Activated CD8-positive, alpha-beta memory T cell treated with anti-CD3 and anti-CD28 coated beads for 1 hour (primary cell): ENCODE measurements around the gene GNGT2.
"Not testable (repeated sequence)": the region's sequence is repeated elsewhere in the genome, so short reads cannot be mapped to it uniquely, and the experiment has no call there.

ENCODE experiments used
- DNase-seq, 2 donors: peaks; one replicate each; pipeline ENCODE4 v3.0.0-alpha.2; 2020; ENCODE audit warnings: low read depth in 1 of 2; ENCODE audit errors: extremely low read depth in 1 of 2

The GNGT2 gene

DNA sequence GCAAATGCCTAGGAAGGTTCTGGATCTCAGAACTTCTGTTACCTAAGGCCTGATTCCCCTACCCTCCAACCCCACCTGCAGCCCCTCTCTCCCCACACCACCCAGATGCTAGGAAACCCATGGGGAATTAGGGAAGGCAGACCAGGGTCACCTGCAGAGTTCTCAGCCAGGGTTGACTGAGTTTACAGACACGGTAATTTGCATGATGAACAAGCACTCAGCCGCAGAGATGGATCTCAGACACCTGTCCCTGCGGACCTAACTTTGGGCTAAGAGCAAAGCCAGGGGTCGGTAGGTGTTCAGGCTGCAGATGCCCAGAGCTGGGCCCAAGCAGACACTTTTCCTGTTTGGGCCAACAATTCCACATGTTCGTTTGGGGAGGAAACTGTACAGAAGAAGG, 3.0 kb upstream of the GNGT2 start:
- no peak for DNase-seq

DNA sequence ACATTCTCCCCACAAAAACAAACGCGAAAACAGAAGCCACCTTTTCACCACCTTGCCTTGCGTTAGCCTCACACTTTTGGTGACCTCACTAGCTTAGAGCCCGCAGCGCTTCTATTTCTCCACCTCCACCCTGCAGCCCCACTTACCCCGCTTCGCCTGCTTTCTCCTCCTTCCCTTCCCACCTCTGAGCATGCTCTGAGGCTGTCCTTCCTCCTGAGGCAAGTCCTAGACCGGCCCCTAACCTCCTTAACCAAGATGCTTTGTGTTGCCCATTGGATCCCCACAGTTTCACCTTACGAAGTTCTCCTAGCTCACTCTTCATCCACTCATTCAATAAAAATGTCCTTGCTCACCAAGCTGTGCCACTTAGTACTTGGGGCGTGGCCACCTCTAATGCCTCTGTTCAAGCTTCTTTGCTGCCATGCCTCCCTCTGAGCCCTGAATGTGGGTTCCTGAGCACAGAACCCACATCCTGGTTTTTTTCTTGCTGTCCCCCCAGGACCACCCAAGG, 1.3 kb downstream of the GNGT2 start:
- DNase-seq: no peak

DNA sequence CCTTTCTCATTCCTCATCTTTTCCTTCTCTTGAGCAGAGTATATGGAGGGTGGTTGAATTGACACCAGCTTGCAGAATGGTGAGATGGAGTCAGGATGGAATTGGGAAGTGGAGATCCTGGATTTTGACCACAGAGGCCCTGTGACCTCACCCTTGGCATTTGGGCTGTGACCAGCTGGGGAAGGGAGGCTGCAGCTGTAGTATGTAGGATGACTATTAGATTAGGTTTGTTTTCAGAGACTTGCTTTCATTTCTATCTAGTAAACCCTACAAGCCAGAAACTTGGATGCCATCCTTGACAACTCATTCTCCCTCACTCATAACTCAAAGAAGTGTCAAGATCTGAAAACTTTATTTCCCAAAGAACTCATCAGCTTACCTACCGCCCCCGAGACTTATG, 5.9 kb downstream of the GNGT2 start:
- DNase-seq: no peak

DNA sequence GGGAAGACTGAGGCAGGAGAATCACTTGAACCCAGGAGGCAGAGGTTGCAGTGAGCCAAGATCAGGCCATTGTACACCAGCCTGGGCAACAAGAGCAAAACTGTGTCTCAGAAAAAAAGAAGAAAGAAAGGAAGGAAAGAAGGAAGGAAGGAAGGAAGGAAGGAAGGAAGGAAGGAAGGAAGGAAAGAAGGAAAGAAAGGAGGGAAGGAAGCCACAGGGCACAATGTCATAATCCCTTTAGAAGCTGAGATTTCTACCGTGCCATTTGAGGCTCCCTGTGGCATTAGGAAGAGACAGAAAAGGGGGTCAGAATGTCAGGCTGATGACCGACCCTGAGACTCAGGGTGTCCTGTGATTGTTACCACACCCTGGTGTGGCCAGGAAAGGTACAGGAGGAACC, 6.6 kb downstream of the GNGT2 start:
- DNase-seq: no peak

DNA sequence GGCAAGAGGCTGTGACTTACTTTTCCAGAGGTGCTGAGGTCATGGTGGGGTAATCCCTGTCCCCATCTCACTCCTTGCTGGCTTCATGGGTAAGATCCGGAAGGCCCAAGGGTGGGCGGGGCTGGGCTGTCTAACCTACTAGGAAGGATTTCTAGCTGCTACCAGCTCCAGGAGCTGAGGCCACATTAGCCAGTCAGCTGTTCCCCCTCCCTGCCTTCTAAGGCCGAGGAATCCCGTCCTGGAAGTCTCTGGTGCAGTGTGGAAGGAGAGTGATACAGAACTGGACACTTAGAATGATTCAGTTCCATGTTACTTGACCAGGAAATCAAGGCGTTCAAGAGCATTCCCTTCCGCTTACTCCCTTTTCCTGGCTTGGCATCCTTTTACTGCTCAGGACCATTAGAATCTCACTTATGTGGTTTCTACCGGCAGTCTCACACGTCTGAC, 8.9 kb downstream of the GNGT2 start:
- no peak for DNase-seq

DNA sequence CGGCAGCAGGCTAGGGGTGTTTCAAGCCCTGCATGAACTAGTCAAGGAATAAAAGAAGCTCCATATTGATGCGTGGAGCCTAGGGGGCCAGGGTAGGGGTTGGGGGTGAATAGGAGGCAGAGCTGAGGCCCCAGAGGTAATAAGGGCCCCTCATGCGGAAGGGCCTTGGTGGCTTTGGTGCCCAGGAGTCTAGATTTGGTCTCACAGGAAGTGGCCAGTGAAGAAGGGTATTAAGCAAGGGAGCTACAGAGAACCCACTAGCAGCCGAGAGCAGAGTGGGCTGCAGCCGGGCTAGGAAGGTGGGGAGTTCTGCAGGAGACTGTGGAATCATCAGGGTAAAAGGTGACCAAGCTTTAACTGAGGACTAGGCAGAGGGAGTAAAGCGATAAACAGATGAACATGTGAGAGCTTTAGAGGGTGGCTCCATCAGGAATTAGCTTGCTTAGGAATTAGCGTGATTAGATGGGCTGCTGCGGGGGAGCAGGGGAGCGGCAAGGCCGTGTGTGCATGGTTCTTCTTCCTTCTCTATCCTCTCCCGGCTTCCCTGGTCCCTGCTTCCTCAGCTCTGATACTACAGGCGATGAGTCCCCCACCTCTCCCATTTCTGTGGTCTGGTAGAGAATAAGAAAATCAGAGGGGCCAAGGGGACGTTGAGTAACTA, 9.8 kb downstream of the GNGT2 start:
- no peak for DNase-seq

DNA sequence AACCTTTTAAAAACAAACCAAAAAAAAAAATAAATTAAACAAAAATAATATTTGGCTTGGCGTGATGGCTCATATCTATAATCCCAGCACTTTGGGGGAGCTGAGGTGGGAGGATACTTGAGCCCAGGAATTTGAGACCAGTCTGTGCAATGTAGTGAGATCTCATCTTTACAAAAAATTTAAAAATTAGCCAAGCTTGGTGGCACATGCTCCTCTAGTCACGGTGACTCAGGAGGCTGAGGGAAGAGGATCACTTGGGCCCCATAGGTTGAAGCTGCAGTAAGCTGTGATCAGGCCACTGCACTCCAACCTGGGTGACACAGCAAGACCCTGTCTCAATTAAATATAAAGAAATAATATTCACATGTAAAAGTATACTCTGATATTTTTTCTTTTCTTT, 12.2 kb downstream of the GNGT2 start:
- no peak for DNase-seq

DNA sequence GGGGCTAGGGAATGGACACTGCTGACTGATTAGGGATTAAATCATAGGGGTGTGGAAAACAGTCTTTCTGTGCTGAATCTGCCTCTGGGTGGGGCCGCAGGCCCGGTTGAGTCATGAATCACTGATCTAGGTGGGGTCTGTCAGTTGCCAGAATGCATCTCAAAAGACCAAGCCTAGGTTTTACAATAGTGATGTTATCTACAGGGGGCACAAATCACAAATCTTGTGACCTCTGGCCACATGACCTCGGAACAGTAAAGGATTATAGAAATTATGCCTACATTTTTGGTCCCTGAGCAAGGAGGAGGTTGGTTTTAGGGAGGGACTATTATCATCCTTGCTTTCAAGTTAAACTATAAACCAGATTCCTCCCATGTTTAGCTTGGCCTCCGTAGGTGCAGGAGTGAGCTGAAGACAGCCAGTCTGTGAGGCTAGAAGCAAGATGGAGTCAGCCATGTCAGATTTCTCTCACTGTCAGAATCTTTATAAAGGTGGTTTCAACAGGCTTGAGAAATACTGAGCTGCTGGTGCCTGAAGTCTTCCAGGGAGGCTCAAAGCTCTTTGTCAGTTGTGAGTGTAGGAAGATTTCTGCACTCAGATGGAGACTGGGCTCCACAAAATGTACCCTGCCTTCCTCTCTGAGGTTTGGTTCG, 12.9 kb downstream of the GNGT2 start:
- no peak for DNase-seq

DNA sequence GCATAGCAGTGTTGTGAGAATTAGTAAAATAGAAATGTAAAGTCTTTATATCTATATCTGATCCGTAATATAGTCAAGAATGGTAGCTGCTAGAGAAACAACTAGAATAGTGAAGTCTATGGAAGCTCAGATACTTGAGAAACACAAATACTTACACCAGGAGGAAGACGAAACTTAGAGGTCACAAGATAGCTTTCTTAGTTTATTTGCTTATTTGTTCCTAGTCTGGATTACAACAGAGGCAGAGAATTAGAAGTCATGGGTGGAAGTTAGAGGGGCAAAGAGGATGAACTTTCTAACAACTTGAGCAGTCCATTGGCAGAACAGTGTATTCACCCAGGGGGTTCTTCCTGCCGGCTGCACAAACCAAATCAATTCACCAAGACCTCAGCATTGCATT, 13.9 kb downstream of the GNGT2 start:
- DNase-seq: no peak

DNA sequence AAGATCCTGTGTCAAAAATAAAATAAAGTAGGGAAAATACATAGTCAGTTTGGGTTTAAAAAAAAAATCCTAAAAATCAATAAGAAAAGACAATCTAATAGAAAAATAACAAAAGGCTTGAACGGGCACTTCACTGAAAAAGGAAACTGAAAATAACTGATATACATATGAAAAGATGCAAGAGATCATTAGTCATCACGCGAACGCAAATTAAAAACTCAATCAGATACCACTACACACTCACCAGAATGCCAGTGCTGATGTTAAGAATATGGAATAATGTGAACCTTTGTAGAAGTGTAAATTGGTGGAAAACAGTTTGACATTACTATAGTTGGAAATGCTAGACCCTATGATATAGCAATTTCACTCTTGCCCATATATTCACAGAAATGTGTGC, 14.6 kb downstream of the GNGT2 start:
- DNase-seq: no peak

DNA sequence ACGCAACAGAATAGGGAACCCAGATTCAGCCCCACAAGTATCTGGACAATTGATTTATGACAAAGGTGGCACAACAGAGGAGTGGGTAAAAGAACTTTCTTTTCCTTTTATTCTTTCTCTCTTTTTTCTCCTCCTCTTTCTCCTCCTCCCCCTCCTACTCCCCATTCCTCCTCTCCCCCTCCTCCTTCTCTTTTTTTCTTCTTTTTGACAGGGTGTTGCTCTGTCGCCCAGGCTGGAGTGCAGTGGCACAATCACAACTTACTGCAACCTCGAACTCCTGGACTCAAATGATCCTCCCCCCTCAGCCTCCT, 16.1 kb downstream of the GNGT2 start:
- no peak for DNase-seq

DNA sequence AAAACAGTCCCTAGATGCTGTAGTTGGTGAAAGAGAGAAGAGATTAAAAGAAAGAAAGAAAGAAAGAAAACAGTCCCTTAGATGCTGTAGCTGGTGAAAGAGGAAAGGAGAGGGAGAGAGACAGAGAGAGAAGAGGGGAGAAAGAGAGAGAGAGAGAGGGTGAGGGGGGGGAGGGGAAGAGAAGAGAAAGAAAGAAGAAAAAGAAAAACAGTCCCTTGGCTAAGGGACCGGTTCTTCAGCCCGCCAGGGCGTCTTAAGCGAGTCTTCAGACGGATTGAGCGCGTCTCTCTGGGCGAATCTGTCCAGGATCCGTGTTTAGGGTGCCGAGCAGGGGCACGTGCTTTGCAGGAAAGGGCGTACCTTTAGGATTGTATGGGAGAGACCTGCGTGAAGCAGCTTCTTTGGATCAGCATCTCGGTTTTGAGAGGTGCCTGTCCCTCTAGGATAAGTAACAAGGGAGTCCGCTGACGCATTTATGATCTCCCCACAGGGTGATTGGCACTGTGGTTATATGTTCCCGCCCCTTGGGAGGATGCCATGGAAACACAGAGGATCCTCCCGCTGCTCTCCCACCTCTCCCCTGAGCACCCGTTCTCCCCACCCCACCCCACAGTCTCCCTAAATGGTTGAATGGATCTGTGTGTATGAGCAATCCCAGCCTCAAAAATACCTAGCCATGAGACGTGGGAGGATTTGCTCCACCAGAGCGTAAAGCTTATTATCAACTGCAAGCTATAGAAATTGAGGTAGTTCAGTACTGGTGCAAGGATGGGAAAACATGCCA, 16.7 kb downstream of the GNGT2 start:
- no peak for DNase-seq

DNA sequence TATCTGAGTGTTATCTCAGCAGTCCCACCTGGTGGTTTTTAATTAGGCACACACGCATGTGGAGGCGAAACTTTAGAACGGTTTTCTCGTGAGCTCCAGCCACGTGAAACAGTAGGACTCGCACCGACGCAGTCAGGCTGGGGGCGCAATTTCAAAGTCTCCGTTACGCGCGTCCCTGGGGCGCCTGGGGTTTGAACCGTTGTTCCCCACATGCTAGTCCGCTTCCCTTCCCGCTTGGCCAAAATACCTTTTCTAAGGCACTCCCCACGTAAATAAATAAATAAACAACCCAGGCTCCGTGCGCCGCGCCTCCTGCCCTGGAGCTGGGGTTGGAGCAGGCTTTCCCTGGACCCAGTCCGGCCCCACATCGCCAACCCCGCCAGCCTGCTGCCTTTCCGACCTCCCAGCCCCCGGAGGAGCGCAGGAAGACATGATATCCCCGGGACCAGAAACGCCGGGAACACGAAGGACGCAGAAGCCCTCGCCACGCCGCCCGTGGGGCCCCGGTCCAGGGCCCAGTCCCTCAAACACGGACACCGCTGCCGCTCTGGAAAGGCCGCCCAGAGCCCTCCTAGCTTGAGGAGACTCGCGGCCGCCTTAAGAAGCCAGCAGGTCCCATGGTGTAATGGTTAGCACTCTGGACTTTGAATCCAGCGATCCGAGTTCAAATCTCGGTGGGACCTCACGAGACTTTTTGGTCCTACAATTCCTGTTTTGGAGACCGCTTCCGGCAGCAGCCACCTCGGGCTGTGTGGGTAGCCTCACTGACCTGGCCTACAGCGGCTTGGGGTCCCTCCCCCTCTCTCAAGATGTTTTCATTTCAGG, 18.2 kb downstream of the GNGT2 start:
- peak; percentile 75 to 90 for DNase-seq

DNA sequence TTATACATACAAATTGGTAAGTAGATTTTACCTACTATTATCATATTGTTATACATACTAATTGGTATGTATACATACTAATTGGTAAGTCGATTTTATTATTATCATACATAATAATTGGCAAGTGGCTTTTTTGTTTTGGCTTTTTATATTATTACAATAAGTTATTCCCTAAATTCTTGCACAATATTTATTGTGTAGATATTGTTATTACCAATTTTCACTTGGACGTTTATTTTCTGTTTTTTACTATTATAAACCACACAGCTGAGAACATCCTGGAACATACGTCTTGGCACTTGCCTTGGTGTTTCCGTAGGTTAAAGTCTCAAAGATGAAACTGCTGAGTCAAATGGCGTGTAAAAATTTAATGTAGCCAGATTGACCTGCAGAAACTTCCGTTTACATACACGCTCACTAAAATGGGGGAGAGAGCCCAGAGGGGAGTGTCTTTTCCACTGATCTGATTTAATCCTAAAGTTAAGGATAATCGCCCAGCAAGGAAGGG, 18.9 kb downstream of the GNGT2 start:
- DNase-seq: no peak

DNA sequence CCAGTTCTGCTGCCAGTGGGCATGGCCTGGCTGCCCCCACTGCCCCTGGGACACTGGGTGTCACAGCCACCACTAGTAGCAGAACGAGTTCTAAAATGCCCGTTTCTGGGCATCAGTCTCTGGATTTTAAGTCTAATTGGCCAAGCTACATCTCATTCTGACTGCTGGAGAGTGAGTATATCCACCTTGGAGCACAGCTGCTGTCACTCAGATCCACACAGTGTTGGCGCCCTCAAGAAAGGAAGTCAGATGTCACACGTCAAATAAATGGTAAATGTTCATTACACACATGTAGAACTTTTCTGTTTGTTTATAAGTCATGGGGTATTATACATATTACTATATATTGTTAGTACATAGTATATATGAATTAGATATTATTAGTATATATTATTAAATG, 19.4 kb downstream of the GNGT2 start:
- DNase-seq: no peak

DNA sequence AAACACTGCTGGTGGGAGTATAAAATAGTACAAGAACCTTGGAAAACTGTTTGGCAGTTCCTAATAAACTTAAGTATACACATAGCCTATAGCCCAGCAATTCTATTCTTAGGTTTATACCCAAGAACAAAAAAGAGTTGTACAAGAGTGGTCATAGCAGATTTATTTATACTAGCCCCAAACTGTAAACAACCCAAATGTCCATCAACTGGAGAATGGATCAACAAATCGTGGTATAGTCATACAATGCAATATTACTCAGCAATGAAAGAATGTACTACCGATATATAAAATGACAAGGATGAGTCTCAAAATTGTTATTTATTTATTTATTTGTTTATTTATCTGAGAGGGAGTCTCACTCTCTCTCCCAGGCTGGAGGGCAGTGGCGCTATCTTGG, 23.1 kb downstream of the GNGT2 start:
- no peak for DNase-seq

DNA sequence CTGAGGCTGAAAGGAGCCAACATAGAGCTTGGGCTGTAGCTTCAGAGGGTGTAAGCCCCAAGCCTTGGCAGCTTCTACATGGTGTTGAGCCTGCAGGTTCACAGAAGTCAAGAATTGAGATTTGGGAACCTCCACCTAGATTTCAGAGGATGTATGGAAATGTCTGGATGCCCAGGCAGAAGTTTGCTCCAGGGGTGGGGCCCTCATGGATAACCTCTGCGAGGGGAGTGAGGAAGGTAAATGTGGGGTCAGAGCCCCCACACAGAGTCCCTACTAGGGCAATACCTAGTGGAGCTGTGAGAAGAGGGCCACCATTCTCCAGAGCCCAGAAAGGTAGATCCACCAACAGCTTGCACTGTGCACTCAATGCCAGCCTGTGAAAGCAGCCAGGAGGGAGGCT, 25.0 kb downstream of the GNGT2 start:
- DNase-seq: not testable (repeated sequence)

DNA sequence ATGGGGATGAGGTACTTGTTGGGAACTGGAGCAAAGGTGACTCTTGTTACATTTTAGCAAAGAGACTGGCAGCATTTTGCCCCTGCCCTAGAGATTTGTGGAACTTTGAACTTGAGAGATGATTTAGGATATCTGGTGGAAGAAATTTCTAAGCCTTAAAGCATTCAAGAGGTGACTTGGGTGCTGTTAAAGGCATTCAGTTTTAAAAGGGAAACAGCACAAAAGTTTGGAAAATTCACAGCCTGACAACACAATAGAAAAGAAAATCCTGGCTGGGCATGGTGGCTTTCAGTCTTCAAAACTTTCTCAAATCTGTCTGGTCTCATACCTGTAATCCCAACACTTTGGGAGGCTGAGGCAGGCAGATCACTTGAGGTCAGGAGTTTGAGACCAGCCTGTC, 25.9 kb downstream of the GNGT2 start:
- not testable (repeated sequence) for DNase-seq

DNA sequence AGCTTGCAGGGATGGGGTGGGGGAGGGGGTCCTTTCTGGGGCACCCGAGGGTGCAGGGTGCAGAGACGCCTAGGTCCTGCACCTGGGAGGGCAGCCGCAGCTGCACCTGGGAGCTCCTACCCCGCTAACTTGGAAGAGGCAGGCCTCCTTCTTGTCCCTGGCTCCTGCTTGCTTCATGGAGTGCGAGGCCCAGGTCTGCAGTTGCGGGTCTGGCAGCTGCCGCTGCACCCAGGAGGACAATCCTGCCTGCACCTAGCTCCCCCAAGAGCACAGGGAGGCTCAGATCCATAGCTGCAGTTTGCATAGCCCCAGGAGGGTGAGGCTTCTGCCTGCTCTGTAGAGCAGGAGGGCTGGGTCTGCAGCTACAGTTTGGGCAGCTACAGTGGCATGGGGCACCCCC, 26.6 kb downstream of the GNGT2 start:
- DNase-seq: no peak

DNA sequence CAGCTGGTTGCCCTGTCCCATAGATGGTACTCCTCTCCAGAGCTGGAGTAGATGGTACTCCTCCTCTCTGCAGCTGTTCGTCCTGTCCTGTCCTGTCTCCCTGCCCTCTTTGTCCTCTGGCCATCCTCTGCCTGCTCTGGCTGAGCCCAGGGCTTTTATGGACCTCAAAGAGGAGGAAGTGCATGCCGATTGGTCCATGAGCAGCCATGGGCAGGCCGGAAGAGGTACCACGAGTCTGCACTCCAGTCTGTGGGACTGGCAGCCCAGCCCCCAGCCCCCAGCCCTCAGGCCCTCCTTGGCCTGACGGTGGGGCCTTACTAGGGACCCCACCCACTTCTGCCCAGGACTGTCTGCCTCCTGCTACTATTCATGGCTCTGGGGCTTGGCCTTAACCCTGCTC, 27.0 kb downstream of the GNGT2 start:
- DNase-seq: no peak
